Stimulated activated CD4-positive, alpha-beta T cell treated with anti-CD3 and anti-CD28 coated beads, Interleukin-12 subunit alpha, Interleukin-12 subunit beta, amount 100 ng/mL, for 48 hours (primary cell): ENCODE results near the gene NOL4L.

Experiments
- DNase-seq, 3 donors: peaks; one replicate each; pipeline ENCODE4 v3.0.0-alpha.2; 2020; ENCODE audit warnings: low read depth in 2 of 3, low spot score in 1 of 3

The NOL4L gene

DNA sequence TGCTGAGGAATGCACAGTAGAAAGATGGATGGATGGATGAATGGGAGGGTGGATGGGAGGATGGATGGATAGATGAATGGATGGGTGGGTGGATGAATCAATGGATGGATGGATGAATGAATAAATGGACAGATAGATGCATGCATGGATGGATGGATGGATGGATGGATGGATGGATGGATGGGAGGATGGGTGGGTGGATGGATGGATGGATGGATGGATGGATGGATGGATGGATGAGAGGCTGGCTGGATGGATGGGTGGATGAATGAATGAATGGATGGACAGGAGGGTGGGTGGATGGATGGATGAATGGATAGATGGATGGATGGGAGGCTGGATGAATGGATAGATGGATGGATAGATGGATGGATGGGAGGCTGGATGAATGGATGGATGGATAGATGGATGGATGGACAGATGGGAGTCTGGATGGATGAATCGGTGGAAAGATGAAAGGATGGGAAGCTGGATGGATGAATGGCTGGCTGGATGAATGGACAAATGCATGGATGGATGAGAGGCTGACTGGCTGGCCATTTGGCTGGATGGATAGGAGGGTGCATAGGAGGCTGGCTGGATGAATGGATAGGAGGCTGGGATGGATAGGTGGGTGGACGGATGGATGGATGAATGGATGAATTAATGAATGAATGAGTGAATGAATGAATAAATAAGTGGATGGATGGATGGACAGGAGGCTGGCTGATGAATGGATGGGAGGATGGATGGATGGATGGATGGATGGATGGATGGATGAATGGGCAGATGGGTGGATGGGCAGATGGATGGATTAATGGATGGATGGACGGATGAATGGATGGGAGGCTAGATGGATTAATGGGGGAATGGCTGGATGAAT is 28.3 kb upstream of the NOL4L start:
- DNase-seq = no peak

DNA sequence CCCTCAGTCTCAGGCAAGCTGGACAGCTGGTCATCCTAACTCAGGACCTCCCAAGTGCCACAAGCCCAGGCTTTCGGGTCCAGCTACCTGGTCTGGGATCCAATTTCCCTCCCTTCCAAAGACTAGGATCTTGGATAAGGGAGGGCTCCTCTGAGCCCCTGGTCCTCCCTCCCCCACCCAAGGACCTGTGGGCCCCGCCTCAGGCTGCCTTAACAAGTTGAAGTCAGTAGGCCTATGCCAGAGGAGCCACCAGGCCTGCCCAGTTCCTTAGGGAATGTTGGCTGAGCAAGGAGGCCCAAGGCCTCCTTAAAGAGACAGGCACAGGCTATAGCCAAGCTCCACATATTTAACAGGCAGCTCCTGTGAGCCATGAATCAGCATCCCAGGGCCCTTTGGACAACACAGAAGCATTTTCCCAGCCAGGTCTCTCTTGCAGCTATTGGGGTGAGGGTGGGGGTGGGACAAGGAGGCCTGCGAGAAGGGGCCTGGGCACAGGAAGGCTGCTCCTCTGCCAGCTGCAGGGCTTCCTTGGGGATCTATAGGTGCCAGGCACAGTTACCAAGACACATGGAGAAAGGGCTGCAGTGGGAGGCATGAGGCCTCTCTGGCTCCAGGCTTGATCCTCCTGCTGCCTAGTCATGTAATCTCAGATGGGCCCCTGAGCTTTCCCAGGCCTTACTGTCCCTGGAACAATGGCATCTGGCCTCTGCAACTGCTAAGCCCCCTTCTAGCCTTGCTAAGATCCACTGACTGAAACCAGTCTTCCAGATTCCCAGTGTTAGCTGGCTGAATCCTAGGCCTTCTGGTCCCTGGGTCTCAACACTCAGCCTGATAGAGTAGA is 27.4 kb upstream of the NOL4L start:
- DNase-seq = no peak

DNA sequence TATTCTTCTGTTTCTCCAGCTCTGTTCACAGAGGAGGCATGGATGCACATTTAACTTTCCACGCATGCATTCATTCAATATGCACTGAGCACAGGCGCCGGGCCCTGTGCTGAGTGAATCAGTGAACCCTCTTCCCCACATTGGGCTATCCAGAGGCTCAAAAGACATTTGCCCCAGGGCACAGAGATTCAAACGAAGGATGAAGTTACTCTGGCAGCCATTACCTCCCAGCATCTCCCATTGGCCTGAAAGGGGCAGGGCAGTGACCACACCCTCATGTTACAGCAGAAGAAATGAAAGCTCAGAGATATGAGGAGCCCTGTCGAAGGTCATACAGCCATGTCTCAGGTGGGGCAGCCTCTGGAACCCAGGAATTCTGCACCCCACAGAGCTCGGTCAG is 26.7 kb upstream of the NOL4L start:
- no peak for DNase-seq

DNA sequence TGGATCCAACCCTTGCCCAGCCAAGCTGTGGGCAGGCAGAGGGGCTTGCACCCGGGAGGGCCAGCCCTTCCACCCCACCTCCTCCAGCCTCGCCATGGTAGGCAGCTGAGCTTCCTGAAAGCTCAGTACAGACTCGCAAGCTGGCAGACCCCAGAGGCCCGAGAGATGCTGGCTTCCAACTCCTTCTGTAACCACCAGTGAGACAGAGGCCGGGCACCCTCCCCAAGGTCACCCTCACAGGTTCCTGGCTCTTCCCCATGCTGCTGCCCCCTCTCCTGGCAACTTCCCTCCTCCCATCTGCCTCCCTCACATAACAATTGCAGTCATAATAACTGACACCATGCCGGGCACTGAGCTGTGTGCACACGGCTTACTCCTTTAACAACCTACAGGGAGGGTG is 26.2 kb upstream of the NOL4L start:
- DNase-seq = no peak

DNA sequence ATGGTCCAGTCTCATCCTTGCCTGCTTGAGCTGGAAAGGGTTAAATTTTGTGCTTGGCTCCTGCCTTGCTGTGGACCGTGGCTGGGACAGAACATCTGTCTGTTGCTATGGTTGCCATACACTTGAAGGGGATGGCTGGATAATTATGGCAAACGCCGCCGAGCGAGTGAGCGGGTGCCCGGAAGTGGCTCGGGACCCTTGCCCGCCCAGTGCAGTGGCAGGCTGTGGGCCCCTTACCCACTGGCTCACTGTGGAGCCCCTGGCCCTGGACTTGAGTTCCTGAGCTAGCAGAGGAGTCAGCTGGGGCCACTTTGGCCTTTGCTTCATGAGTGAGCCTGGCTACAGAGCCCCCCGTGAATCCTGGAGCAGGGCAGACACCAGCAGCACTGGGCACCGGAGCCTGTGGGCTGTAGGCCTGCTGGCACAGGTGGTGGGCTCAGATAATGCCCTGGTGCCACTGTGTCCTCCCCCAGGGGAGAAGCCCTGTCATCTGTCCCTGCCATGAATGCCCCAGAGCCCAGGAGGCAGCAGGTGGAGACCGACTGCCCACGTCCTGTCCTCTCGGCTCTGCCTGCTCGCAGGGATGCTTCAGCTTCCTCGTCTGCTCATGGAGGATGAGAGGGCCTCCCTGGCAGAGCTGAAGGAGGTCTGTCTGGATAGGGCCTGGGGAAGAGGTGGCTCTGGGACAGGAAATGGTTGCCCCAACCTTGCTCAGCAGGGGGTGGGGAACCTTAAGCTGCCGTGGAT is 25.5 kb upstream of the NOL4L start:
- no peak for DNase-seq

DNA sequence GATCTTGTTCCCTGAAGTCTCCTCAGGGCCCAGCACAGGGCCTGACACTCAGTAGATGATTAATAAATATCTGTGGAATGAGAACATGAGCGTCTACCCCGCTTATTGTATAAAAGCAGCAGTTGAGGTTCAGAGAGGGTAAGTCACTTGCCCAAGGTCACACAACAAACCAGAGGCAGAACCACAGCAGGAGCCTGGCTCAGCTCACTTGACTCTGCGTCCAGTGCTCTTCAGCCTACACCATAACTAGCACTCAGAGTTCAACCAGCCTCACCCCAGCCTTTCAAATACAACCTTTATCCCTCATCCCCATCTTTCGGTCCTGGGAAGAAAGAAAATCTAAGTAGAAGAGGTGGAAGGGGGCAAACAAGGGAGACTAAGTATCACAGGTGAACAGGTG is 24.9 kb upstream of the NOL4L start:
- no peak for DNase-seq

DNA sequence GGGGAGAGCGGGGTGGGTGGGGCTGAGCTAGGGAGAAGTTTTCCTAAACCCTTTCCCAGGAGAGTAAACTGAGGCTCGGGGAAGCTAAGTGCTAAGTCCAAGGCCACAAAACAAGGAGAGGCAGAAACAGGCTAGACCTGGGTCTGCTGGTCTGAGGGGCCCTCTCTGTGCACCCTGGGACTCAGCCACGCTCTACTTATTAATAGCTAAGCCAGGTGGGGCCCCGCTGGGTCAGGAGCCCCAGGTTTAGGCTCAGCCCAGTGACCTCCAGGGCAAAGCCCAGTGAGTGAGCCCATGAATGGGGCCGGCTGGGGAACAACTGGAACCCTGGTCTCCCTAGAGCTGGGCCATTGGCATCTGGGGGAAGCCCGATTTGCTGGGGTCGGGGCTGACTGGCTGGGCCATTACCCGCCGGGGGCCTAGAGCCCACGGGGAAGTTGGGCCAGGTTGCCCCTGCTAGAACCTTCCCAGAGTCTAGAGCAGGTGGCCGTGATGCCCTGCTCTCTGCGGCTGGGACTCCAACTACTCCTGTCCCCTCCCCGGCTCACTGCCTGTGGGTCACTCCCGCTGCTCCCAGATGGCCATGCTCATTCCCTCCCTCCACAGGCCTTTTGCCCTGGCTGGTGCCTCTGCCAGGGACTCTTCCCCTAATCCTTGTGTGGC is 24.1 kb upstream of the NOL4L start:
- DNase-seq = no peak

DNA sequence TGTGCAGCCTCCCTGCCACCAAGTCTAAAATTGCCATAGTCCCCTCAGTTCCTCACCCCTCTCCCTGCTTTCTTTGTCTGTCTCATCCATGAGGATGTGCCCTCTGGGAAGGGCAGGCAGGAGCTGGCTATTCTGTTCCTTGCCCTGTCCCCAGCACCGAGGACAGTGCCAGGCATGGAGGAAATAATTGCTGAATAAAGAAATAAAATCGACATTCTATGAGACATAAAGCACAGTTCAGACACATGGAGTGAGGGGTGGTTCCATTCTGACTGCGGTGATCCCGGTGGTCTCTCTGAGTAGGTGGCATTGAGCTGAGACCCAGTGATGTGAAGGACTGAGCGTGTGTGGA is 23.5 kb upstream of the NOL4L start:
- no peak for DNase-seq

DNA sequence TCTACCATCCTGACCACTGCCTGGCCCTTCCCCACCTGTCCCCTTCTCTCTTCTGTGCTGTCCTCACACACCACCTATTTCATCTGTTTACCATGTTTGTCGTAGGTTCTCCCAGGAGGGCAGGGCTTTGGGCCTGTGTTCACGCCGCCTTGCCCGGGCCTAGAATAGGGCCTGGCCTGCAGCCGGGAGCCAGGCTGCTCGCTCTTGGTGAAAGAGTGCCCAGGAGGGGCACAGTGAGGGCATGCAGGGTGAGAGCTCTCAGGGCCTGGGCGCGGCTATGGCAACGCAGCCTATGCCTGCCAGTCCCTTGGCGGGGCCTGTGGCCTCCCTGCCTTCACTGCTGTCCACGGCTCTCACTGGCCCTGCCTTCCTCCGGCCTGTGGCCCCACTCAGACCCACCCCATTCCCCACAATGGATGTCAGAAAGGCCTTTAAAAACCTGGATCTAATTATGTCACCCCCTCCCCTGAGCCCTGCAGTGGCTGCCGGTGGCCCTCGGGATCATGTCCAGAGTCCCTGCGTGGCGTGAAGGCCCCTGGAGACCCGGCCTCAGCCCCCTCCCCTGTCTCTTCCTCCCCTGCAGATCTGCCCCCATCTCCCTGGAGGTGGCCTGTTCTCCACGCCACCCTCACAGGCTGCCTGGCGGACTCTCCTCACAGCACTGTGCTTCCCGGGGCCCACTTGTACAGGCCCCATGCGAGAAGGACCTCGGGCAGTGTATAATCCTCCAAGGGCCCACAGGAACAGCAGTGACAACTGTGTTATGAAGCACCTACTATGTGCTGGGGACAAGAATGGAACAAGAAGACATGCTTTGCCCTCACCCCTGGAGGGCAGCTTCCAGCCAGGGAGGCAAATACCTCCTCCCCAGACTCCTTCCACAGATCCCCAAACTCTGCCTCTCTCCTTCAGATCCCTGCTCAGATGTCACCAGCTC is 22.9 kb upstream of the NOL4L start:
- no peak for DNase-seq

DNA sequence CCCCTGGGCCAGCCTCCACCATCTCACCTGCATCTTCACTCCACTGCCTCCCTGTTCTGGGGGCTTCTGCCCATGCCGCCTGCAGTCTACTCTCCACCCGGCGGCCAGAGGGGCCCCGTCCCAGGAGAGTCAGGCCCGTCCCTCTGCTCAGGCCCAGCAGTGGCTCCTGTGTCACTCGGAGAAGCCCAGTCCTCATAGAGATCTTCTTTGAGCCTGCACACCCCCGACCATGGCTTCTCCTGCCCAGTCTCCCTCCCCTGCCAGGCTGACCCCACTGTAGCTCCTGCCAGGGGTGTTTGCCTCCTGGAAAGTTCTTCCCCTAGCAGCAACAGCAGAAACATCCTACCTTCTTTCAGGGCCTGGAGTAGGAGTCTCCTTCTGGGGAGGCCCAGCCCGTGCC is 22.2 kb upstream of the NOL4L start:
- DNase-seq = no peak

DNA sequence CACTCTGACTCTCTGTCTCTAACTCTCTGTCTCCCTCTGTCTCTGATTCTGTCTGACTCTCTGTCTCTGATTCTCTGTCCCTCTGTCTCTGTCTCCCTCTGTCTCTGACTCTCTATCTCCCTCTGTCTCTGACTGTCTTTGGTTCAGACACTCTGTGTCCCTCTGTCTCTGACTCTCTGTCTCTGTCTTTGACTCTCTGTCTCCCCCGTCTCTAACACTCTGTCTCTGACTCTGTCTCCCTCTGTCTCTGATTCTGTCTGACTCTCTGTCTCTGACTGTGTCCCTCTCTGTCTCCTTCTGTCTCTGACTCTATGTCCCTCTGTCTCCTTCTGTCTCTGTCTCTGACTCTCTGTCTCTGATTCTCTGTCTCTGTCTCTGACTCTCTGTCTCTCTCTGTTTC is 21.7 kb upstream of the NOL4L start:
- DNase-seq = no peak

DNA sequence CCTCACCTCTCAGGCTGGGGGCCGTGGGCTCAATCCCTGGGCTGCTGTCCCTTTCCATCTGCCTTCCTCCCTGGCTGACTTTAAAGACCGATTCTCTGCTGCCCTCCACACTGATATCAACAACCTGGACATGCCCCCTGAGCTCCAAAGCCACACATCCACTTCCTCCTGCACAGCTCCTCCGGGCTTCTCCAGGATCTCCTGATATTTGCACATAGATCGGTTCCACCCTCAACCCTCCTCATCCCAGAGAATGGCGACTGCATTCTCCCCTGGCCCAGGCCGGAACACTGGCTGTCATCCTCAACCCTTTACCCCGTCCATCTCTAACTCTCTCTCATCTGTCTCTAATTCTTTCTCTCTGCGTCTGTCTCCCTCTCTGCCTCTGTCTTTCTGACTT is 21.0 kb upstream of the NOL4L start:
- DNase-seq = no peak

DNA sequence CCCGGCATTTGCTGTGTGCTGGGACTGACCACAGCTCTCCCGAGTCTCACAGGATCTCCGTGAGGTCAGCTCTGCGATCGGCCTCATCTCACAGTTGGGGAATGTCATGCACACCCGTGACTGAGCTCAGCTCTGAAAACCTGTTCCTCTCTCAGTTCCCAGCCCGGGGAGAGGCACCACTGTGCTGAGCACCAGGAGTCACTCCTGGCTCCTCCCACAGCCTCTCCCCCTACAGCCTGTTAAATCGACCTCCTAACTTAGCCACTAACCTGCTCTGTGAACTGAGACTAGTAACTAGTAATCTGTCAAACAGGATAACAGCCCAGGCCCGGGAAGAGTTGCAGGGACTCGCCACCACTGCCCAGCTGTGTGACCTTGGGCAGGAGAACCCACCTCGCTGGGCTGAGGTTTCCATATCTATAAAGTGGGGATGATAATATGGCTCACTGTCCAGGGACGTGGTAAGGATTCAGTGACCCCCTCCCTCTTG is 20.1 kb upstream of the NOL4L start:
- DNase-seq = no peak

DNA sequence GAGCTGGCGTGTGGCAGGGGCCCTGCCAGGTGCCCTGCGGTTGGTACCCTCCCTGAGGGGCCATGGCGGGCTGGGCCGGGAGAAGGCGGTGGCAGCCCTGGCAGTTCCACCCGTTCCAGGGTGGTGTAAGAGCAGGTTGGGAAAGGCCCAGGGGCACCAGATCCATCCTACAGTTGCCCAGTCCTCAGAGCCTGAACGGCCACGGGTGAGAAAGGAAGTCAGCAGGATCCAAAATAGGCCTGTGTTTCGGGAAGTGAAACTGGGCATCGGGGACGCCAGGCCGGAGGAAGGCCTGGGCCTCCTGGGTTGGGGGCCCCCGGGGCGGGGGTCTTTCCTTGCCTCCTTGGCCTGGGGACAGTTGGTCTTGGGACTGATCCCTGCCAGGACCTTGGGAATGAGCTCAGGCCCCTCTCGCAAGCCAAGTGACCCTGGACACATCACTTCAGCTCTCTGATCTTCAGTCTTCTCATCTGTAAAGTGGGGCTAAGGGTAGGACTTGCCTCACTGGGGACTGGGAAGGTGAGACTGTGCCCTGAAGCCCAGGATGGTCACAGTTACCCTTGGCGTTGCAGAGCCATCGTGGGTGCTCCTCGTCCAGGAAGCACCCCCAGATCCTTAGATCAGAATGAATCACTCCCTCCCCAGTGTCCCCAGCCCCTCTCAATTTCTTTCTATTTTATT is 18.1 kb upstream of the NOL4L start:
- DNase-seq = no peak

DNA sequence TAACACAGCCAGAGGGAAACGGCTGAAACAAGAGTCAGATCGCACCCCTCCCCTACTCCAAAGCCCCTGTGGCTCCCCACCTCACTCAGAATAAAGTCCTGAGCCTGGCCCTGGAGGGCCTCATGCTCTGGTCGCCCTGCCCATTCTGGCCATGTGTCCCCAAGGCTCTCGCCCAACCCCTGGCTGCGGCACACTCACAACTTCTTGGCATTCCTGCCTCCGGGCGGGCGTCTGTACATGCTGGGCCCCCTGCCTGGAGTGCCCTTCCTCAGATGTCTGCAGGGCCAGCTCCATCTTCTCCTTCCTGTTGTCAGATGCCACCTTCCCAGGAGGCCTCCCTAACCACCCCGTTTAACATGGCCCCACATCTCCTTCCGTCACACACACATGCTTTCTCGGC is 17.1 kb upstream of the NOL4L start:
- DNase-seq = no peak

DNA sequence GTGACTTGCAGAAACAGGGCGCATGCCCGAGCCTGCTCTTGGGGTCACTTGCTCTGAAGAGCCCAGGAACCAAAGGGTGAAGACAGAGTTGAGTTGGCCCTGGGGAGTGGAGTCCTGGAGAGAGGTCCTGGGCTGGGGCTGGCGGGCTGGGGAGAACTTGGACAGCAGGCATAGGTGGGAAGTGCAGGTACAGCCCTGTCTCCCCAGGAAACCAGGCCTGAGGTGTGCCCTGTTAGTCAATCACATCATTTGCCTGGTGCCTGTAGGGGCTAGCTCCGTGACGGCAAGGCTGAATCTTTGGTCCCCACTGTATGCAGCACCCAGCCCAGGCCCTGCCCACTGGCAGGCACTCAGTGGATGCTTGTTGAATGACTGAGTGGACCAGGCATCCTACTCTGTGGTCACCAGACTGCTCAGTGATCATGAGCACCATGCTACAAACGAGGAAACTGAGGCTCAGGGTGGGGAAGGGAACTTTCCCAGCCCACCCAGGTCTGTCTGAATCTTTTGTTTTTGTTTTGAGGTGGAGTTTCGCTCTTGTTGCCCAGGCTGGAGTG is 15.6 kb upstream of the NOL4L start:
- DNase-seq = no peak

DNA sequence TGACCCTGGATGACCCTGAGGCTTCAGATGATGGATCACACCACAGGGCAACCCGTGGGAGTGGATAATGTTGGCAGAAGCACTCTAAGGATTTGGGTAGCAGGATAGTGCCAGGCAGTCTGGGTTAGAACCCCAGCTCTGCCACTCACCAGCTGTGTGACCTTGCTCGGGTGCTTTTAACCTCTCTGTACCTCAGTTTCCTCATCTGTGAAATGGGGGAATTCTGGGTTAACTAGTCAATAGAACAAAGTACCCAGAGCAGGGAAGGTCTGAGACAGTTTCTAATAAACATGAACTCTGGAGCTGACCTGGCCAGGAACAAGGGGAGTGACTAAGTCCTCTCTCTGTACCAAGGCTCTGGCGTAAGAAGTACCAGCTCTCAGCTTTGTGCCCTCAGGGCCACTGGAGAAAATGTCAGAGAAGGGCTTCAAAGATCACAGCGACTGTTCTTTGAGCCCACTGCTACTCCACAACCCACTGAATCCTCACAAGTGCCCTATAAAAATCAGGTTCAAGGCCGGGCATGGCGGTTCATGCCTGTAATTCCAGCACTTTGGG is 14.7 kb upstream of the NOL4L start:
- DNase-seq = no peak

DNA sequence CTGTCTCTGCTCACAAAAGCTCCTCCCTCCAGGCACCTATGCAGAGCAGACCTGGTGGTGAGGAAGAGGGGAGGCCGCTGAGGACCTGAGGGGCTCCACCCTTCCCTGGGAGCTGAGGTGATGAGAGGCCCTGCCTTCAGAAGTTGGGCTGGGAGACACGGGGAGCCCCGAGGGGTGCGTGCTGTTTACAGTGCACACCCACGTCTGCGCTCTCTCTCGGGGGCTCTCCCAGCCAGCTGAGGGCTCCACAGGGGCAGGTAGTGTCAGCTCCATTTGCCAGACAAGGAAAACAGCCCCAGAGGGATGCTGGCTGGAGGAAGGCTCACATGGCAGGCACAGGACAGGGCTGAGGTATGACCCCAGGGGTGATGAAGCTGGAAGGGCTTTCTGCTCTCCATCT is 13.5 kb upstream of the NOL4L start:
- DNase-seq = no peak

DNA sequence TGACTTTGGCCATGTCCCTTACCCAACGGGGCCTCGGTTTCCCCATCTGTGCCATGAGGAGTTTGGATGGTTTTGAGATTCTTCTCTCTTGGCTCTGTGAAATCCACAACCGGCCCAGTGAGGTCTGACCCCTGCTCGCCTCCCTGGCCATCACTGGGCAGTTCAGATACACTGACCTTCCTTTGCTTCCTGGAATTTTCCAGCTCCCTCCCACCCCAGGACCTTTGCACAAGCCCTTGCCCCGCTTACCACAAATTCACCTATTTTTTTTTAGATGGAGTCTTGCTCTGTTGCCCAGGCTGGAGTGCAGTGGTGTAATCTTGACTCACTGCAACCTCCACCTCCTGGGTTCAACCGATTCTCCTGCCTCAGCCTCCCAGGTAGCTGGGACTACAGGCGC is 12.6 kb upstream of the NOL4L start:
- DNase-seq = no peak
